ENCODE measurements around the gene TARS1.
"Not testable (repeated sequence)": the region's sequence is repeated elsewhere in the genome, so short reads cannot be mapped to it uniquely, and the experiment has no call there.

The TARS1 gene

GRCh38 chr5:33488558-33489355 lies 48.0 kb downstream of the TARS1 start:
- DNase-seq: no peak

- DNase-seq: no peak
Observed at GRCh38 chr5:33489481-33490067, 48.8 kb downstream of the TARS1 start.

- DNase-seq: no peak
Observed at GRCh38 chr5:33490071-33490665, 49.4 kb downstream of the TARS1 start.

GRCh38 chr5:33491941-33492340 lies 51.2 kb downstream of the TARS1 start:
- DNase-seq: no peak

- DNase-seq: no peak
Observed at GRCh38 chr5:33494466-33494865, 53.7 kb downstream of the TARS1 start.

- no peak for DNase-seq
Observed at GRCh38 chr5:33501260-33501659, 60.5 kb downstream of the TARS1 start.

- no peak for DNase-seq
Observed at GRCh38 chr5:33501899-33502298, 61.1 kb downstream of the TARS1 start.

GRCh38 chr5:33504570-33504969 lies 63.8 kb downstream of the TARS1 start:
- DNase-seq: no peak

- peak; percentile 21 for DNase-seq
Observed at GRCh38 chr5:33507426-33507825, 66.7 kb downstream of the TARS1 start.

GRCh38 chr5:33509036-33509435 lies 68.3 kb downstream of the TARS1 start:
- DNase-seq: peak; percentile 47

- peak; percentile 56 for DNase-seq
Observed at GRCh38 chr5:33513462-33514185, 72.9 kb downstream of the TARS1 start.

- not testable (repeated sequence) for DNase-seq
Observed at GRCh38 chr5:33515366-33515765, 74.6 kb downstream of the TARS1 start.

- no peak for DNase-seq
Observed at GRCh38 chr5:33516421-33516820, 75.7 kb downstream of the TARS1 start.

Measured in fibroblast of skin of scalp (primary cell).